Activated CD8-positive, alpha-beta memory T cell treated with anti-CD3 and anti-CD28 coated beads, Interleukin-2, amount 50 U/mL, for 1 hour (primary cell): ENCODE results near the gene APLP2.
"Not testable (repeated sequence)": the region's sequence is repeated elsewhere in the genome, so short reads cannot be mapped to it uniquely, and the experiment has no call there.

ENCODE experiments used
- DNase-seq: peaks from one replicate; pipeline ENCODE4 v3.0.0-alpha.2; 2020; ENCODE audit errors: extremely low read depth

The APLP2 gene

GRCh38 chr11:130170345-130170744 lies 100.7 kb downstream of the APLP2 start:
- DNase-seq, result no peak

DNA sequence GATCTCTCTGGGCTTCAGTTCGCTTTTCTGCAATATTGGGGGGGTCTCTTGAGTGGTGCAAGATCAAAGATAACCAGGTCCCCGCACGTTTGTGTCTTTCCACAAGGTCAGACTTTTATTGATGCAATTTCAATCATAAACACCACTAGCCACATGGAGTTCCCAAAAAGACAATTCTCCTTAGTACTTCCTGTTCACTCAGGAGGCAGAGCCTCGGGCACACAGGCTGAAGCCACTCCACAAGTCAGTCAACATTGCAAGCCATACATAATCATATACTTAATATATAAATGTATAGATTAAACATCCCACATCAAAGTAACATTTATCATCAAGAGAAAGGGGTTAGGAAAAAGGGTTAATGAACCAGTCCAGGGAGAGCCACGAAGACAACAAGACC lies 101.8 kb downstream of the APLP2 start:
- no peak for DNase-seq

- DNase-seq, result not testable (repeated sequence)
These were observed 102.3 kb downstream of the APLP2 start for GRCh38 chr11:130172001-130172400.

DNA sequence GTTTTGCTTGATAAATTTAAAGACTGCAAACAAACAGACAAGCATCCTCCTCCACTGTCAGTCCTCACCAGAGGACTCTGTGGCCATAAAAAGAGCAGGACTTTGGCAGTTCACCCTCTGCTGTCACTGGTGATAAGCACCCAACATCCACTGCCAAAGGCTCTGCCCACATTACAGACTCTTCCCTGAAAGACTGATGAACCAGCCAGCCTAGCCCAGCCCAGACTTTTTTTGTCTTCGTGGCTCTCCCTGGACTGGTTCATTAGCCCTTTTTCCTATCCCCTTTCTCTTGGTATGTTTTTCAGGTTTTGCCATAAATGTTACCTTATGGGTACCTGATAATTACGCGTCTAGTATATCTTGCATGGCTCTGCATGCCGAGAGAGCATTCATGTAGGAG lies 104.9 kb downstream of the APLP2 start:
- no peak for DNase-seq

DNA sequence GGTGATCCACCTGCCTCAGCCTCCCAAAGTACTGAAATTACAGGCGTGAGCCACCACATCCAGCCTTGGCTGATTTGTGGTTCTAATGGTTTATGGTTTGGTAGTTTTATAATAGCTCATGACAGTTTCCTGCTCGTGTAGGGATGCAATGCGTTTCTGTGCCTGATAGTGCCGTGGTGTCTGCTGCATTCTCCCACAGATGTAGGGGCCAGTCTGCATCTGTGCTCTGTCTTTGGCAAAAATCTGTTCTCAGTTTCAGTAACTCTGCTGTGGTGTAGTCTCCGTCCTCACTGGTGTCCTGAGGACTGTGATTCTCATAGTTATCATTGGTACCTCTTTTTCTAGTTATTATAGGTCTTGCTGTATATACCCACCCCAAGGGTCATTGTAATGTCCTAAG lies 106.2 kb downstream of the APLP2 start:
- DNase-seq, result no peak

GRCh38 chr11:130177782-130178181 lies 108.1 kb downstream of the APLP2 start:
- no peak for DNase-seq

DNA sequence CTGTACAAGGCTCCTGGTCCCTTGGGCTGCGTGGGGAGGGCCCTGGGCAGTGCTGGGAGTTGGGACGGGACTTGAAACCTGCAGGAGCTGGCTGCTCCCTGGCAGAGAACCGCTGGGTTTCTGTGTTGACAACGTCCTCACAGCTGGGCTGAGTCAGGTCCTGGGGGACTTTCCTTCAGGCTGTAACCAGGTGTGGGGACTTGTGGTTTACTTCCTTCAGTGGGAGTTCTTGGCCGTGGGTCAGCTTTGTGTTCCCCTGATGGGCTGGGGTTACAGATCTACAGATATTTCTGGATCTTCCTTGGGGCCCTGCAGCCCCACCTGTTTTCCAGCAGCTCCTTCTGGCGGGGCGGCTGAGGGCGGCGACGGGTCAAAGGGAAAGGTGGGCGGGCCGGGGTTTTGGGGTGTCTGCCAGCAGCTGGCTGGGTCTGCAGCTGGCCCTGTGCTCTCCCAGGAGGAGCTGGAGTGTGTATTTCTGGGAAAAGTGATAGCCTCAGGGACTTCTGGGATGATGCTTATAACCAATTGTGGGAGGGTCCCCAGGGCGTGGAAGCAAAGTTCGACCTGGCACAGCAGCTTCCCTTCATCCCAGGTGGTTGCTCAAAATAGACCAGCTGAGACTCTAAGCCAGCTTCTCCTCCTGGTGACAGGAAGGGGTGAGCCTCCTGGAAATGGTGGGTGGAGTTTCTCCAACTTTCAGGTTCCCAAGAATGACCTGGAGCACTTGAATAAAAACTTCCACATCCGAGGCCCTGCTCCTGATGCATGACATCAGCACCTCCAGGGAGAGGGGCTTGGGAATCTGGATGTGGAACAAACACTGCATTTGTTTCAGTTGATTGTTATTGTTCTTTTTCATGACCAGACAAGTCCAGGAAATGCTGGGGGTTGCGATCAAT lies 109.0 kb downstream of the APLP2 start:
- DNase-seq, result no peak

- no peak for DNase-seq
These were observed 110.0 kb downstream of the APLP2 start for GRCh38 chr11:130179396-130180306.

GRCh38 chr11:130180491-130180890 lies 110.8 kb downstream of the APLP2 start:
- no peak for DNase-seq

GRCh38 chr11:130180896-130181294 lies 111.2 kb downstream of the APLP2 start:
- DNase-seq, result no peak

GRCh38 chr11:130181295-130182272 lies 111.9 kb downstream of the APLP2 start:
- DNase-seq, result no peak

GRCh38 chr11:130183878-130184610 lies 114.3 kb downstream of the APLP2 start:
- no peak for DNase-seq

DNA sequence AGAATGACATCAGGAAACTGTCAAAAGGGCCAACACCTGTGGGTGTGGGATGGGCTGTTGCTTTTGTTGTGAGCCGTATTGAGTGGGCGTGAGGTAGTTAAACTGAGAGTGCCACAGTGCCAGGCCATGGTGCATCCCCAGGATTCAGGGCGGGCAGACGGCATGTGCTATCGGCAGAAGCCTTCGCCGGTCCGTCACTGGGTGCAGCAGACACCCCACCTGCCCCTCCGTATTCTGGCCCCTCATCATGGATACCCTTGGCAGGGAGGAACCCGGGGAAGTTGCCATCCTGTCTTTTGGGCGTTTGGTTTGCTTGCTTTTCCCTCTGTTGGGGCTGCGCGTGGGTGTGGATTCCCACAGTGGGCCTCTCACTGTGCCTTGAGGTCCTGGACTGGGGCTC lies 117.4 kb downstream of the APLP2 start:
- no peak for DNase-seq

GRCh38 chr11:130188047-130188446 lies 118.4 kb downstream of the APLP2 start:
- DNase-seq, result no peak

DNA sequence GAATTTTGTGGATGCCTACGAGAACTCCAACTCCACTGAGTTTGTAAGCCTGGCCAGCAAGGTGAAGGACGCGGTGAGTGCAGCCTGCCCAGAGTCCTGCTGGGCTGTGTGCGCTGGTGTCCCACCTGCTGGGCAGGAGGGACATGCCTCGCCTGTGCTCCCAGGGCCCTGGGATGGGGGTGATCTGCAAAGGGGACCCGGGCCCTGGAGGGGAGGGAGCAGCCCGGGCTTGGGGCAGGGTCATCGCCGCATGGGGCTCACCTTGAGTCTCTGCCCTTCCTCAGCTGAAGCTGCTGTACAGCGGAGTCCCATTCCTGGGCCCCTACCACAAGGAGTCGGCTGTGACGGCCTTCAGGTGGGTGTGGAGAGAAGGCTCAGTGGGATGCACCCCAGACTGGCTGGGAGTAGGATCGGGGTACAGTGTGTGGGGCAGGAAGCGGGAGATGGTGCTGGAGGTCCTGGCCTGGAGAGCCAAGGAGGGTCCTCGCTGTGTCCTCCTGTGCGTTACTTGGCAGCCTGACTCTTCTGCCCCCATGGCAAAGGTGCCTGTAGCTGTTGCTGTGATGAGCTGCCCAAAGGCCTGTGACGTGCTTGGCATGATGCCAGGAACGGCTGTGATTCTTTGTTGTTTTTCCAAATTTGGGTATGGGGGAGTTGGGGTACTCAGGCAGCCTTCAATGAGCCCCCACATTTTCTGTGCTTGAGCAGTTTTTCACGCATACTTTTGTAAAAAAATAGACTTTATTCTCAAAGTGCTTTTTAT lies 119.1 kb downstream of the APLP2 start:
- no peak for DNase-seq

- DNase-seq, result no peak
These were observed 120.0 kb downstream of the APLP2 start for GRCh38 chr11:130189492-130190210.

GRCh38 chr11:130190371-130190881 lies 120.7 kb downstream of the APLP2 start:
- DNase-seq, result no peak

DNA sequence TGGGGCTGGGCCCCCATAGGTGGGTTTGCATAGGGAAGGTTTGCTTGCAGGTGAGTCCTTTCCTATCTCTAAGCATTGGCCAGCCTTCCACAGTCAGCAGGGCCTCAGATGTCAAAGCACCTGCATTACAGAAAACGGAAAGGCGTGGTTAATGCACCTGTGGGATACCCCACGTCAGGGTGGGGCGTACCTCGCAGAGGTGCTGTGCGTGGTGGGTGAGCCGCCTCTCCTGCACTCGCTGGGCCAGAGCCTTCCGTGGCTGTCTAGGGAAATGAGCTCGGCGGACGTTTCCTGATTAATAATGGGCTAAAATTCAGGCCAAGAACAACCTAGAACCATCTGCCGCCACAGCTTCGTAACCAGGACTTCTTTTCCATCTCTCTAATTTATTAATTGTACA lies 122.2 kb downstream of the APLP2 start:
- no peak for DNase-seq

GRCh38 chr11:130192845-130193267 lies 123.2 kb downstream of the APLP2 start:
- no peak for DNase-seq
